Testis (tissue), 3 donors: ENCODE results near the gene ERC1. TPM values are rescaled to one million over a fixed set of nuclear protein-coding genes. Genes with fewer than 3 reads are reported as not detected.
A peak's percentile ranks its signal among the peaks of the same experiment; 100 is the strongest.

ENCODE experiments used
- DNase-seq: peaks from one replicate; pipeline ENCODE4 v3.0.0-alpha.2; 2019
- H3K27ac ChIP-seq, 2 donors: fragments of 200-600 bp; sonication (generic); one replicate each; pipeline ENCODE4 v1.5.1; 2019
- H3K27me3 ChIP-seq: fragments of 200-600 bp; sonication (generic); one replicate; pipeline ENCODE4 v1.5.1; 2019
- H3K36me3 ChIP-seq: fragments of 200-600 bp; sonication (generic); one replicate; pipeline ENCODE4 v1.5.1; 2017; ENCODE audit warnings: low read depth; ENCODE audit errors: missing control alignments
- H3K4me1 ChIP-seq: fragments of 200-600 bp; sonication (generic); one replicate; pipeline ENCODE4 v1.5.1; 2019
- H3K4me3 ChIP-seq, 2 donors: fragments of 200-600 bp; sonication (generic); one replicate each; pipeline ENCODE4 v1.5.1; 2017 to 2019
- H3K9me3 ChIP-seq: fragments of 200-600 bp; sonication (generic); one replicate; pipeline ENCODE4 v1.5.1; 2017
- POLR2A ChIP-seq: fragments of 450-650 bp; IDR thresholded peaks from one replicate; pipeline ENCODE4 v1.6.1; 2017; ENCODE audit warnings: antibody characterized with exemption, mild to moderate bottlenecking, moderate library complexity
- WGBS, 2 donors: methylation state at CpG; one replicate each; pipeline ENCODE4 v1.1.5; 2018; 5-methylcytosine and 5-hydroxymethylcytosine counted together
- intact Hi-C: fragments of 100-400 bp; cut with DNase I; formaldehyde crosslinking; loops from one replicate; pipeline ENCODE4 v1.15.1; 2023; ENCODE audit warnings: low total_unique reads
- polyA plus RNA-seq: library from polyadenylated mRNA; stranded (reverse); fragments of 350-450 nt; fragmentation: Illumina TruSeq; extraction: RNeasy Lipid Tissue Mini Kit (QIAGEN cat#74804); gene quantifications from one replicate; pipeline ENCODE4 v1.2.3, GENCODE V29; 2014; ENCODE audit warnings: low read depth, low replicate concordance; ENCODE audit not compliant: insufficient read depth
- total RNA-seq, 2 donors: library from RNA; depleted of rRNA; stranded (reverse); fragments of >200 nt; gene quantifications; one replicate each; pipeline ENCODE4 v1.2.3, GENCODE V29; 2016
- TF ChIP-seq, protein P1 (sequence below), 3 experiments: fragments of 450-650 bp in 2 of 3; fragments of 200-600 bp in 1 of 3; sonication (generic) in 1 of 3; IDR thresholded peaks; one replicate each; pipeline ENCODE4 v1.5.1; 2016 to 2019; ENCODE audit warnings: antibody characterized with exemption in 3 of 3, mild to moderate bottlenecking in 2 of 3, moderate library complexity in 1 of 3

Gene ERC1
- total and polyA plus RNA-seq, 3 donors from 2014 or later: 25.8 to 109 (median 106) TPM

DNA sequence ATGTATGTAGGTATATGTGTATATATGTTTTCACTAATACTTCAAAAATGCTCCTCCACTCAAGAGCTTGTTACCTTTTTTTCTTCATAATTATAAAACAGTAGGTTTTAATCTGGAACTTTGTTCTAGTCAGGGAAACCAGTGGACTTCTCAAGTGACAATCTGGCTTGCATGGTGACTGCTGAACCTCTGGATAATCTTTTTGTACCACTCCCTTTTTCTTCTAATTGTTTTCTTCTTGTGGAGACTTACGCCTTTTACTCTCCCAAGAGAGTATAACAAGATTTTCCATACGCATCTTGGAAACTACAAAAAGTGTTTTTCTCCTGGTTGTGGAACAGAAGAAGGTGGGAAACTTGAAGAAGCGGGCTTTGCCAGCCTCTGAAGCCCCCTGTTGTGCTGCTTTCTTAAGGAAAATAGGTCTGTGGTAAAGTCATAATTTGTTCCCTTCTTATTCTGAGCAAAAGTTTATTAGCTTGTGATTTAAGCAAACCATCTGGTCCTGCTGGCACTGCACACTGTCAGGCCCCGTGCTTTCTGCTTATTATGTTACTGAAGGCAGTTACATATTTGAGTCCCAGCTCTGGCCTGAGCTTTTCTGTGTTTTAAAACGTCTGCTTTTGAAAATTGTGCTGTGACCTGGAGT is 291.8 kb downstream of the ERC1 start:
- H3K27ac ChIP-seq: peak overlapping the region; percentile 34 to 62
- TF ChIP-seq, protein P1, sequence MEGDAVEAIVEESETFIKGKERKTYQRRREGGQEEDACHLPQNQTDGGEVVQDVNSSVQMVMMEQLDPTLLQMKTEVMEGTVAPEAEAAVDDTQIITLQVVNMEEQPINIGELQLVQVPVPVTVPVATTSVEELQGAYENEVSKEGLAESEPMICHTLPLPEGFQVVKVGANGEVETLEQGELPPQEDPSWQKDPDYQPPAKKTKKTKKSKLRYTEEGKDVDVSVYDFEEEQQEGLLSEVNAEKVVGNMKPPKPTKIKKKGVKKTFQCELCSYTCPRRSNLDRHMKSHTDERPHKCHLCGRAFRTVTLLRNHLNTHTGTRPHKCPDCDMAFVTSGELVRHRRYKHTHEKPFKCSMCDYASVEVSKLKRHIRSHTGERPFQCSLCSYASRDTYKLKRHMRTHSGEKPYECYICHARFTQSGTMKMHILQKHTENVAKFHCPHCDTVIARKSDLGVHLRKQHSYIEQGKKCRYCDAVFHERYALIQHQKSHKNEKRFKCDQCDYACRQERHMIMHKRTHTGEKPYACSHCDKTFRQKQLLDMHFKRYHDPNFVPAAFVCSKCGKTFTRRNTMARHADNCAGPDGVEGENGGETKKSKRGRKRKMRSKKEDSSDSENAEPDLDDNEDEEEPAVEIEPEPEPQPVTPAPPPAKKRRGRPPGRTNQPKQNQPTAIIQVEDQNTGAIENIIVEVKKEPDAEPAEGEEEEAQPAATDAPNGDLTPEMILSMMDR (IDR thresholded peaks at IDR 0.05): no peak
- TF ChIP-seq POLR2A: no peak
- H3K4me3 ChIP-seq: no peak overlapping the region

DNA sequence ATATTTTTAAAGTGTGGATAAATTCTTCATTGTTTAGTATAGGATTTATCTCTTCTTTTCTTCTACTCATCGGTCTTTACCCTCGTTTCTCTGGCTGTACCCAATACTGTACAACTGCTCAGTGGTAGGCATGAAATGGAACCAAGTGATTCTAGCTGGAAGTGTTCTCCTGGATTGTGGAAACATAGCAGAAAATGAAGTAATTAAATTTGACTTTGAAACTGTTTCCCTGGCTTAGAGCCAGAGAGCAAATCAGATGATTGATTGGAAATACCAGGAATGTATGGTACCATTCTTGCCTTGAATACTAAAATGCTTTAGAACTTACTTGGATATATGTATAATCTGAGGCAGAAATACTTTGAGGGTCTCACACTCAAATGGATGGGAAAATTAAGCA is 292.3 kb downstream of the ERC1 start:
- H3K4me1 ChIP-seq: peaks cover 10% of the 10 kb centered on the region
- no peak overlapping the region for H3K4me3 ChIP-seq
- intact Hi-C loops: no loop called here
- H3K27ac ChIP-seq: peak overlapping the region; percentile 34 to 62
- H3K9me3 ChIP-seq: no peaks in the 10 kb centered on the region
- TF ChIP-seq, protein P1 (IDR thresholded peaks at IDR 0.05): no peak
- no peak for TF ChIP-seq POLR2A
- WGBS, 2 donors: 42 to 48% methylated on average over 2 of the region's 2 CpGs
- H3K36me3 ChIP-seq: no peaks in the 10 kb centered on the region
- DNase-seq: no peak
- no peaks in the 10 kb centered on the region for H3K27me3 ChIP-seq

More for the DNA sequence above, 291.8 kb downstream of the ERC1 start:
- 41 to 53% methylated on average over 5 of the region's 5 CpGs for WGBS, 2 donors
- Histone ChIP-seq H3K36me3 (no peaks in the 10 kb centered on the region), H3K4me1 (peaks cover 10% of the 10 kb centered on the region), H3K9me3 (no peaks in the 10 kb centered on the region), H3K27me3 (no peaks in the 10 kb centered on the region)
- peak; percentile 86 for DNase-seq
- intact Hi-C loops: no loop called here

DNA sequence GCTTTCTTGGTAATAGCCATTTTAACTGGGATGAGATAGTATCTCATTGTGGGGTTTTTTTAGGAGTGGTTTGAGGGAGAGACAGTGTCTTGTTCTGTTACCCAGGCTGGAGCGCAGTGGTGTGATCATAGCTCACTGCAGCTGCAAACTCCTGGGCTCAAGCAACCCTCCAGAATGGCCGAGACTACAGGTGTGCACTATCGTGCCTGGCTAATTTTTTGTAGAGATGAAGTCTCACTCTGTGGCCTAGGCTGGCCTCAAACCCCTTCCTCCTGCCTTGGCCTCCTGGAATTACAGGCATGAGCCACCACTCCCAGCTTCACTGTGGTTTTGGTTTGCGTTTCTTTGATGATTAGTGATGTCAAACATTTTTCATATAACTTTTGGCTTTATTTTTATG is 293.6 kb downstream of the ERC1 start:
- no peaks in the 10 kb centered on the region for H3K27me3 ChIP-seq
- H3K27ac ChIP-seq: no peak overlapping the region

DNA sequence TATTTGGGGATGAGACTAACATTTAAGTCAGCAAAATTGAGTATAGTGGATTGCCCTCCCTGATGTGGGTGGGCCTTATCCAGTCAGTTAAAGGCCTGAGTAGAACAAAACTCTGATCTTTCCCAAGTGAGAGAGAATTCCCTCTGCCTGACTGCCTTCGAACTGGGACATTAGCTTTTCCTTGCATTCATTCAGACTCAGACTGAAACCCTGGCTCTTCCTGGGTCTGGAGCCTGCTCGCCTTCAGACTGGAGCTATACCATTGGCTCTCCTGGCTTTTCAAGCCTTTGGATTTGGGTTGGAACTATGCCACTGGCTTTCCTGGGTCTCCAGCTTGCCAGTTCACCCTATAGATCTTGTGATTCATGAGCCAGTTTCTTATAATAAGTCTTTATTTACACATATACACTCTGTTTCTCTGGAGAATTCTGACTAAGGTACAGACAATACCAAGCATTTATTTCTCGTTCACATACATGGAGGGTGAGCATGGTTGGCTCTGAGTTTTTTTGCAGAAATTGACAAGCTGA is 296.5 kb downstream of the ERC1 start:
- Histone ChIP-seq H3K36me3 (no peaks in the 10 kb centered on the region), H3K9me3 (no peaks in the 10 kb centered on the region), H3K4me3 (no peak overlapping the region), H3K4me1 (peaks cover 10% of the 10 kb centered on the region), H3K27ac (no peak overlapping the region), H3K27me3 (no peaks in the 10 kb centered on the region)
- TF ChIP-seq, protein P1 (IDR thresholded peaks at IDR 0.05): no peak
- TF ChIP-seq POLR2A: no peak
- DNase-seq: no peak
- WGBS, 2 donors: 88 to 98% methylated on average over 3 of the region's 3 CpGs
- intact Hi-C loops: no loop called here

More for the DNA sequence above, 293.6 kb downstream of the ERC1 start:
- no peak for DNase-seq
- TF ChIP-seq, protein P1 (IDR thresholded peaks at IDR 0.05): no peak
- no peak for TF ChIP-seq POLR2A
- Histone ChIP-seq H3K9me3 (no peaks in the 10 kb centered on the region), H3K4me1 (peaks cover 10% of the 10 kb centered on the region), H3K4me3 (no peak overlapping the region), H3K36me3 (no peaks in the 10 kb centered on the region)
- intact Hi-C loops: no loop called here
- 96 to 100% methylated on average over 4 of the region's 4 CpGs for WGBS, 2 donors

DNA sequence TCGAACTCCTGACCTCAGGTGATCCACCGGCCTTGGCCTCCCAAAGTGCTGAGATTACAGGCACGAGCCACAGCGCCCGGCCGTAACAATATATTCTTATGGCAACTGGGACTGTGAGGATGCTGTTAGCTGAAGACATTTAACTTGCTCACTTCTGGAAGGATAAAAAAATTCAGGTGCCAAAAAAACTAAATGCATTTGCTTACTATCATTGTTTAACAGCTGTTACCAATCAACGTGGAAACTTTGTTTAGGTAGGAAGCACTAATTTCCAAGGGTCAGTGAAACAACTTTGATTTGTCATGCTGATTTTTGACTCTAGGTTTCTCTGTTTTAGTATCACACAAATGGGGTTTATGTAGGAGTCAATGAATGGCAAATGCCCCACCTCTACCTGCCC is 297.3 kb downstream of the ERC1 start:
- TF ChIP-seq, protein P1 (IDR thresholded peaks at IDR 0.05): no peak
- no peak for TF ChIP-seq POLR2A
- Histone ChIP-seq H3K27me3 (no peaks in the 10 kb centered on the region), H3K36me3 (no peaks in the 10 kb centered on the region), H3K4me3 (no peak overlapping the region), H3K9me3 (no peaks in the 10 kb centered on the region), H3K27ac (no peak overlapping the region), H3K4me1 (peaks cover 2% of the 10 kb centered on the region)
- intact Hi-C loops: no loop called here
- WGBS, 2 donors: 85 to 92% methylated on average over 7 of the region's 7 CpGs
- DNase-seq: no peak
